HL-60/S4 (cell line): ENCODE measurements around the gene STXBP5L.
"Not testable (repeated sequence)": the region's sequence is repeated elsewhere in the genome, so short reads cannot be mapped to it uniquely, and the experiment has no call there.

Source experiments
- in situ Hi-C: fragments of 300-500 bp; cut with MboI; formaldehyde crosslinking; loops from 2 replicates; pipeline ENCODE4 v1.14.3; 2022; ENCODE audit warnings: low sequenced_read_pairs

The STXBP5L gene

GRCh38 chr3:121228971-121229370 is 321.0 kb downstream of the STXBP5L start:
- in situ Hi-C loops, result no loop called here

- in situ Hi-C loops, result not testable (repeated sequence)
Measured at GRCh38 chr3:121230194-121230593, 322.2 kb downstream of the STXBP5L start.

DNA sequence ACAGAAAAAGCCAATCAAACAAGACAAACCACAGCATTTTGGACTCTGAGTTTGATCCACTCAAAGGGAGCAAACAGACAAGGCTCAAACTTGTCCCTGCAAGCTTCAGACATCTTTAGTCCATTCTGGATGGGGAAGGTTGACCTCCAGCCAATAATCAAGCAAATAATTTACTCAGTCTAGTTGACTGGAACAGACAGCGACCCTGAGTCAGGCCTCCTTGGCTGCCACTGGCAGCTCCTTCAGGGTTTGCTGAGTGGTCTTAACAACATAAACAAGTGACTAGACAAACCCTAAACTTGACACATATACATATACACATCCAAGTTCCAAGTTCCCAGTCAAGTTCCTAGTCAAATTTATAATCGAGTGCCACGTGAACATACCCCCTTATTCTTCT is 323.9 kb downstream of the STXBP5L start:
- in situ Hi-C loops, result no loop called here

DNA sequence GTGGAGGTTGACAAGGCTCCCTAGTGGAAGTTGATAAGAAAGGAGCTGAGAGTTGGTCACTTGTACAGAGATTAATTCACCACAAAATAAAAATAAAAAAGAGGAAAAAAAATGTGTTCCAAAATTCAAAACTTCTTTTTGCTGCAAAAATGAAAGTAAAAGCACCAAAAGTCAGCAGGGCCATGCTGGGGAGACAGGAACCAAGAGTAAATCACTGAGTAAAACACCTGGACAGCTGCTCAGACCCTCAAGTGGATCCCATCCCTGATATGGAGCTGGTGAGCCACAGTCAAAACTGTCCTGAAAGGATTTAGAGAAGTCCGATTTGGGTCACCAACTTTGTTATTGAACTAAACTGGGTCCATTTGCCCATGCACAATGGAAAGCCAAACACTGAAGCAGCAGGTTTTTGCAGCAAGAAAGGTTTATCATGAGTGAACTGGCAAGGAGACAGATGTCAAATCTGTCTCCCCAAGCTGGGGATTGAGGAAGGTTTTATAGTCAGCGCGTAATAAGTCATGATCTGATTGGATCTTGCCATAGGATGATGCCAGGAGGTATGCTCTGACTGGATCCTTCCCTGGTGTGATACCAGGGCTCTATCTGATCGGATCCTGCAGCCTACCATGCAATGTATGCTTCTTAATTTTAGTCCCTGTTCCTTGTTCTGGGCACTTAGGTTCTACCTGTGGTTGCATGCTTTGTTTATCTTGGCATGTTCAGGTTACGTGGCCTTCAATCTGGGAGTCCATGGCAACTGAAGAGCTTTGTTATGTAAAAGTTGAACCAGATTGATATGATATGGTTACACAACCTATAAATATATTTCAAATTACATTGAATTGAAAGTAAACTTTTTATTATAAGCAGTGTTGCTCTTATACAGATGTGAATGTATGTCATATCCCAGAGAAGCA is 324.6 kb downstream of the STXBP5L start:
- in situ Hi-C loops, result no loop called here

DNA sequence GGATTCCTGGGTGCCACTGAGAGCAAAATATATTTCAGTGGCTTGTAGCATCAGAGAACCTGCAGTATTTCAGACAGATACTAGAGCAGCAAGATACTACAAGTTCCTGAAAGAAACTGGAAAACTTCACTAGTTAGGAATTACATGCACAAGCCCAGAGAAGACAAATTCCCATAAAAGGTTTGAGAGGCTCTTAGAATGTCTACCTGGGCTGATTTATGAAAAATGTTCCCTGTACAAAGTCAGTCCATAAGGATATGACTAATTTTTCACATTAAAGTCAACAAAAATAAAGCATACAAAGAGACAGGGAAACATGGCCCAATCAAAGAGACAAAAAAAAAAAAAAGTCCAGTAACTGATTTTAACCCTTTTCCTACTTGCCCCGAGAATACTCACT is 335.2 kb downstream of the STXBP5L start:
- in situ Hi-C loops, result no loop called here

GRCh38 chr3:121252676-121253075 is 344.7 kb downstream of the STXBP5L start:
- in situ Hi-C loops, result no loop called here

GRCh38 chr3:121269389-121269788 is 361.4 kb downstream of the STXBP5L start:
- in situ Hi-C loops, result no loop called here

DNA sequence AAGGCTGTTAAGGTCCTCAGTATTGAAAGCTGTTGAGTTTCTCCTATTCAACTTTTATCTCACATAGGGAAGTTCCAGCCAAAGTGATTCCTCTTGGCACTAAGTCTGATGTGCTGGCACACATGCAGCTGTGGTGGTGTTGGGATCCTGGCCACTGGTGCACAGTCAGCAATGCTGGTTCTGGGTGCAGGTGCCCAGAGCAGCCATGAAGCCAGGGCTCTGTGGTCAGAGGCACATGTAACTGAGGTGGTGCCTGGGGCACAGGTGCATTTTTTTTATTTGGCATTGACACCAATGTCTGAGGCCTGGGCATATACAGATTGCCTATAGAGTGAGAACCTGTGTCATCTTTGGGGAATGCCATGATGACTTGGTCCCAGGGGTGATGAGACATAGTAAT is 366.4 kb downstream of the STXBP5L start:
- in situ Hi-C loops, result no loop called here

GRCh38 chr3:121295452-121295851 is 387.4 kb downstream of the STXBP5L start:
- in situ Hi-C loops, result no loop called here

DNA sequence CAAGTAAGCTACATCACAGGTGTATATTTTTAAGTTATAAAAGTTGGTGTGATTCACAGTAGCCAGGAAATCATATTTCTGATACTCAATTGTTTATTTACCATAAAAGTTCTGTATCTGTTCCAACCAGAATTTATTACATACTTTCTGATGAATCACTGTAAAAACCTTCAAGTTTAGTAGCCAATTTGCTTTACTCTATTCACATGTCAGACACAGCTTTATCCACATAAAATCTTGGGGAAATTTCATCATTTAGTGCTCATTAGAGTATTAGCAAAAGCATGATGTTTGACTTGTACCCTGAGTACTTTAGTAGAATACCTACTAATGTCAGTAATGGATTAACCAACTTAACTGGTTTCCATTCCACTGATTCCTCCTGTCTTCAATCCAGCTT is 388.0 kb downstream of the STXBP5L start:
- in situ Hi-C loops, result no loop called here

DNA sequence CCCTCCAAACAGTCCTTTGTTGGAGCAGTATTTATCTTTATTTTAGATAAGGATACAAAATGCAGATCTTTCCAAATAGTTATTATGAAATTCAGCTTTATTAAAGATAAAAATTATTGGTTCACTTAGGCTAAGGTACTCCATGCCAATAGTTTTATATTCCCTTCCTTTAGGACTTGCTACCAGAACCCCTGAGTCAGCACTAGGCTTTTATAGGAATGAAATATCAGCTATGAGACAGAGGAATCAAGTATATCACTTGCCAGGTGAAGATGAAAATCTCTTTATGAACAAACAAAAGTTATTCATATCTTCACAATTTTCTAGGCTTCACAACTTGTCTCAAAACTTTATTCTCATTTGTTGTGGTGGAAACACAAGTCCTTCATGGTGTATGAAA is 416.3 kb downstream of the STXBP5L start:
- in situ Hi-C loops, result no loop called here

GRCh38 chr3:121330118-121330517 is 422.1 kb downstream of the STXBP5L start:
- in situ Hi-C loops, result no loop called here

GRCh38 chr3:121330634-121331033 is 422.6 kb downstream of the STXBP5L start:
- in situ Hi-C loops, result no loop called here

GRCh38 chr3:121355960-121356359 is 448.0 kb downstream of the STXBP5L start:
- in situ Hi-C loops, result not testable (repeated sequence)

- in situ Hi-C loops, result no loop called here
Measured at GRCh38 chr3:121362035-121362734, 454.2 kb downstream of the STXBP5L start.

DNA sequence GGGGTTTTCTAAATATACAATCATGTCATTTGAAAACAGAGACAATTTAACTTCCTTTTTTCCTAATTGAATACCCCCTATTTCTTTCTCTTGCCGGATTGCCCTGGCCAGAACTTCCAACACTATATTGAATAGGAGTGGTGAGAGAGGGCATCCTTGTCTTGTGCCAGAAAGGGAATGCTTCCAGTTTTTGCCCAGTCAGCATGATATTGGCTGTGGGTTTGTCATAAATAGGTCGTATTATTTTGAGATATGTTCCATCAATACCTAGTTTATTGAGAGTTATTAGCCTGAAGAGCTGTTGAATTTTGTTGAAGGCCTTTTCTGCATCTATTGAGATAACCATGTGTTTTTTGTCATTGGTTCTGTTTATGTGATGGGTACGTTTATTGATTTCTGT is 480.3 kb downstream of the STXBP5L start:
- in situ Hi-C loops, result not testable (repeated sequence)

- in situ Hi-C loops, result not testable (repeated sequence)
Measured at GRCh38 chr3:121395967-121396366, 488.0 kb downstream of the STXBP5L start.

DNA sequence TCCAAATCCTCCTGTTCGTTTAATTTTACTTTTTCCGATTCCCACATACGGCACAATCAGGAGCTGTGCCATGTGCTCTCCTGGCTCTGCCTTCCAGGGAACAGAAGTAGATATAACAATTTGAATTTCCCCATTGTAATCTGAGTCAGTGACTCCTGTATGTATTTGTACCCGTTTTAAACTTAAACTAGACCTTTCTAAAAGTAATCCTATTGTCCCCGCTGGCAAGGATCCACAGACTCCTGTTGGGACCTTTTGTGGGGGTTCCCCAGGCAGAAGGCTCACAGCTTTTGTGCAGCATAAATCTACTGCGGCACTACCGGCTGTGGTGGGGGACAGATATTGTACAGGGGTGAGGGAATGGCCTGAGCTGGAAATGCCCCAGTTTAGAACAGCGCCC is 490.0 kb downstream of the STXBP5L start:
- in situ Hi-C loops, result not testable (repeated sequence)

DNA sequence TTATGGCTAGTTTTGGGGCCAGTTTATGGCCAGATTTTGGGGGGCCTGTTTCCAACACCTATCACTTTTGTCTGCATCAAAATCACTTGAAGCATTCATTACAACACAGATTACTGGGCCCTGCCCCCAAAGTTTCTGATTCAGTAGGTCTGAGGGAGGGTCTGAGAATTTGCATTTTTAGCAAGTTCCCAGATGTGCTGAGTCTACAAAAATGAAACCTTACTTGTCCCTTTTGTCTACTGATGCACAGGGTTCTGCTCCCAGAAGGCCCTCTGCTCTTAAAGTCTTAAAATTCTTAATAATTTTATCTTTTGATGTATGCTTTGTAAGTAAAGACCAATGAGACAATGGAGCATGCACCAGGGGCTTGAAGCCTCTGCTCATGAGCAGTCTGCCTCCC is 491.8 kb downstream of the STXBP5L start:
- in situ Hi-C loops, result no loop called here

DNA sequence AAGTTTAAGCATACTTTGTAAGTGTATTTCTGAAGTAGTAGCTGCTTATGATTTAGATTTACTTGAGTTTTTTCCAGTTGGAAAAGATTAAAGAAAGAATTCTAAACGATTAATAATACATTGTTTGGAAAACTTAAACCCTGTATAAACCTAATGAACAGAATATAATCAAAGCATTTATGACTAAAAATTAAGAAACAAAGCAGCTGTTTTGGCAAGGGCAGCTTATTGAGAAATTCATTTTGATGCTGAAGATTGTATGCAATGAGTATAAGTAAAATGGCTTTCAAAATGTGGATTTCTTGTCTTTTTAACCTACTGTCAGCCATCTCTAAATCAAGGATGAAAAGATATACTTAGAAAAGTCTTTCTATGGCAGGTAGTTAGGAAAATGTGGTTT is 497.6 kb downstream of the STXBP5L start:
- in situ Hi-C loops, result no loop called here

GRCh38 chr3:121411523-121411922 is 503.5 kb downstream of the STXBP5L start:
- in situ Hi-C loops, result no loop called here

GRCh38 chr3:121414924-121415323 is 506.9 kb downstream of the STXBP5L start:
- in situ Hi-C loops, result no loop called here
